OCI-LY3 (cell line): ENCODE results near the gene EEF2.
"Not testable (repeated sequence)": the region's sequence is repeated elsewhere in the genome, so short reads cannot be mapped to it uniquely, and the experiment has no call there.

Experiments used
- H2AFZ ChIP-seq: fragments of 200-600, 300-600 bp; shearing (Covaris generic); 2 replicates; pipeline ENCODE4 v1.6.0; 2014; ENCODE audit warnings: antibody characterized with exemption, low read depth, low read length
- H3K27ac ChIP-seq: fragments of 200-600, 300-600 bp; sonication (generic); 2 replicates; pipeline ENCODE4 v1.5.1; 2014; ENCODE audit warnings: mild to moderate bottlenecking, low read length, moderate library complexity, mixed read lengths
- H3K27me3 ChIP-seq: fragments of 200-600, 300-600 bp; sonication (generic); 2 replicates; pipeline ENCODE4 v1.6.1; 2014; ENCODE audit warnings: low read depth, low read length, mixed read lengths
- H3K36me3 ChIP-seq: fragments of 200-600, 300-600 bp; sonication (generic); replicated peaks from 2 replicates; pipeline ENCODE3; 2014; ENCODE audit warnings: low read depth, low read length, mixed read lengths
- H3K4me1 ChIP-seq: fragments of 300-600, 200-600 bp; sonication (generic); 2 replicates; pipeline ENCODE4 v1.6.1; 2014; ENCODE audit warnings: low read length, mixed read lengths
- H3K4me2 ChIP-seq: fragments of 200-600, 300-600 bp; sonication (generic); 2 replicates; pipeline ENCODE4 v1.6.1; 2014; ENCODE audit warnings: low read length, mixed read lengths
- H3K4me3 ChIP-seq: fragments of 300-600, 200-600 bp; sonication (generic); 2 replicates; pipeline ENCODE4 v1.5.1; 2014; ENCODE audit warnings: antibody characterized with exemption, mild to moderate bottlenecking, low read length, moderate library complexity
- H3K79me2 ChIP-seq: fragments of 300-600, 200-600 bp; shearing (Covaris generic); 2 replicates; pipeline ENCODE4 v1.6.1; 2014; ENCODE audit warnings: mild to moderate bottlenecking, low read length, mixed read lengths
- H3K9ac ChIP-seq: fragments of 300-600, 200-600 bp; shearing (Covaris generic); 2 replicates; pipeline ENCODE4 v1.6.0; 2014; ENCODE audit warnings: mild to moderate bottlenecking, low read length, moderate library complexity
- H3K9me3 ChIP-seq: fragments of 200-600, 300-600 bp; shearing (Covaris generic); 2 replicates; pipeline ENCODE4 v1.6.1; 2014; ENCODE audit warnings: low read length, mixed read lengths; ENCODE audit not compliant: insufficient read depth
- H4K20me1 ChIP-seq: fragments of 200-600, 300-600 bp; sonication (generic); 2 replicates; pipeline ENCODE4 v1.6.1; 2016; ENCODE audit warnings: low read length, mixed read lengths; ENCODE audit not compliant: insufficient read depth
- EZH2phosphoT487 ChIP-seq: fragments of 200-600 bp; shearing (Covaris generic); IDR thresholded peaks from 2 replicates; pipeline ENCODE4 v1.6.1; 2018; ENCODE audit warnings: antibody characterized with exemption, mixed run types, low read depth
- TF ChIP-seq, protein P1 (sequence below): fragments of 200-600, 300-600 bp; sonication (generic); IDR thresholded peaks from 2 replicates; pipeline ENCODE4 v1.5.1; 2014; ENCODE audit warnings: antibody characterized with exemption, low read length, low read depth

EEF2 gene

DNA sequence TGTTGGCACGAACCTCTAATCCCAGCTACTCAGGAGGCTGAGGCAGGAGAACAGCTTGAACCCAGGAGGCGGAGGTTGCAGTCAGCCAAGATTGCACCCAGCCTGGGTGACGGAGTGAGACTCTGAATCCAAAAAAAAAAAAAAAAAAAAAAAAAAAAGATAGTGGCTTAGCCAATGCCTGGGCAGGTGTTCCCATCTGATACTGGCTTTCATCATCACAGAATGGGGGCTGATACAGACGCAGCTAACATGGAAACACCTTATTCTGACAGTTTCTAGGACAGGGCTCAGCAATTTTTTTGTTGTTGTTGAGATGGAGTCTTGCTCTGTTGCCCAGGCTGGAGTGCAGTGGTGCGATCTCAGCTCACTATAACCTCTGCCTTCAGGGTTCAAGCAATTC, 15.5 kb upstream of the EEF2 start:
- not testable (repeated sequence) for H3K79me2 ChIP-seq

DNA sequence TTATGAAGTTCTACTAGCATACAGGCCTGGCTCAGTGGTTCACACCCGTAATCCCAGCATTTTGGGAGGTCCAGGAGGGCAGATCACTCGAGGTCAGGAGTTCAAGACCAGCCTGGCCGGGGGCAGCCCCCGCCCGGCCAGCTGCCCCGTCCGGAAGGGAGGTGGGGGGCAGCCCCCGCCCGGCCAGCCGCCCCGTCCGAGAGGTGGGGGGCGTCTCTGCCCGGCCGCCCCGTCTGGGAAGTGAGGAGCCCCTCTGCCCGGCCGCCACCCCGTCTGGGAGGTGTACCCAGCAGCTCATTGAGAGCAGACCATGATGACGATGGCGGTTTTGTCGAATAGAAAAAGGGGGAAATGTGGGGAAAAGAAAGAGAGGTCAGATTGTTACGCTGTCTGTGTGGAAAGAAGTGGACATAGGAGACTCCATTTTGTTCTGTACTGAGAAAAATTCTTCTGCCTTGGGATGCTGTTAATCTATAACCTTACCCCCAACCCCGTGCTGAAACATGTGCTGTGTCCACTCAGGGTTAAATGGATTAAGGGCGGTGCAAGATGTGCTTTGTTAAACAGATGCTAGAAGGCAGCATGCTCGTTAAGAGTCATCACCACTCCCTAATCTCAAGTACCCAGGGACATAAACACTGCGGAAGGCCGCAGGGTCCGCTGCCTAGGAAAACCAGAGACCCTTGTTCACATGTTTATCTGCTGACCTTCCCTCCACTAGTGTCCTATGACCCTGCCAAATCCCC, 13.6 kb upstream of the EEF2 start:
- not testable (repeated sequence) for H3K9me3 ChIP-seq, H2AFZ ChIP-seq

More for the DNA sequence above, 15.5 kb upstream of the EEF2 start:
- H4K20me1 ChIP-seq, H3K4me2 ChIP-seq, H2AFZ ChIP-seq, H3K9me3 ChIP-seq, H3K36me3 ChIP-seq, H3K9ac ChIP-seq, H3K27me3 ChIP-seq, H3K4me3 ChIP-seq, H3K4me1 ChIP-seq, H3K27ac ChIP-seq: not testable (repeated sequence)

DNA sequence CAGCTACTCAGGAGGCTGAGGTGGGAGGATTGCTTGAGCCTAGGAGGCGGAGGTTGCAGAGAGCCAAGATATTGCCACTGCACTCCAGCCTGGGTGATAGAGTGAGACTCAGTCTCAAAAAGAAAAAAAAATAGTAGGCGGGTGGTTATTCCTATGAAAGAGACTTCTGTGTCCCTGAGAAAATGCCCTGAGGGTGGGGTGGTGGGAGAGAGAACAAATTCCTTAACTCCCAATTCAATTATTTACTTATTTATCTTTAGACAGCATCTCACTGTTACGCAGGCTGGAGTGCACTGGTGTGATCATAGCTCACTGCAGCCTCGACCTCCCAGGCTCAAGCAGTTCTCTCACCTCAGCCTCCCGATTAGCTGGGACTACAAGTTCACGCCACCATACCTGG, 10.3 kb upstream of the EEF2 start:
- Histone ChIP-seq H3K79me2 (no peaks in the 10 kb centered on the region), H3K9ac (no peak overlapping the region), H3K4me2 (no peak overlapping the region), H2AFZ (no peak overlapping the region), H4K20me1 (no peaks in the 10 kb centered on the region), H3K4me3 (no peak overlapping the region), H3K9me3 (no peaks in the 10 kb centered on the region), H3K36me3 (no peaks in the 10 kb centered on the region), H3K27ac (no peak overlapping the region), H3K4me1 (no peaks in the 10 kb centered on the region; the same call in 1 of the 2 replicates), H3K27me3 (no peaks in the 10 kb centered on the region)
- TF ChIP-seq EZH2phosphoT487, result no peak
- TF ChIP-seq, protein P1, sequence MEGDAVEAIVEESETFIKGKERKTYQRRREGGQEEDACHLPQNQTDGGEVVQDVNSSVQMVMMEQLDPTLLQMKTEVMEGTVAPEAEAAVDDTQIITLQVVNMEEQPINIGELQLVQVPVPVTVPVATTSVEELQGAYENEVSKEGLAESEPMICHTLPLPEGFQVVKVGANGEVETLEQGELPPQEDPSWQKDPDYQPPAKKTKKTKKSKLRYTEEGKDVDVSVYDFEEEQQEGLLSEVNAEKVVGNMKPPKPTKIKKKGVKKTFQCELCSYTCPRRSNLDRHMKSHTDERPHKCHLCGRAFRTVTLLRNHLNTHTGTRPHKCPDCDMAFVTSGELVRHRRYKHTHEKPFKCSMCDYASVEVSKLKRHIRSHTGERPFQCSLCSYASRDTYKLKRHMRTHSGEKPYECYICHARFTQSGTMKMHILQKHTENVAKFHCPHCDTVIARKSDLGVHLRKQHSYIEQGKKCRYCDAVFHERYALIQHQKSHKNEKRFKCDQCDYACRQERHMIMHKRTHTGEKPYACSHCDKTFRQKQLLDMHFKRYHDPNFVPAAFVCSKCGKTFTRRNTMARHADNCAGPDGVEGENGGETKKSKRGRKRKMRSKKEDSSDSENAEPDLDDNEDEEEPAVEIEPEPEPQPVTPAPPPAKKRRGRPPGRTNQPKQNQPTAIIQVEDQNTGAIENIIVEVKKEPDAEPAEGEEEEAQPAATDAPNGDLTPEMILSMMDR, result no peak

More for the DNA sequence above, 13.6 kb upstream of the EEF2 start:
- H4K20me1 ChIP-seq, H3K79me2 ChIP-seq, H3K4me1 ChIP-seq, H3K36me3 ChIP-seq, H3K4me3 ChIP-seq, H3K27me3 ChIP-seq, H3K4me2 ChIP-seq, H3K27ac ChIP-seq, H3K9ac ChIP-seq: not testable (repeated sequence)

DNA sequence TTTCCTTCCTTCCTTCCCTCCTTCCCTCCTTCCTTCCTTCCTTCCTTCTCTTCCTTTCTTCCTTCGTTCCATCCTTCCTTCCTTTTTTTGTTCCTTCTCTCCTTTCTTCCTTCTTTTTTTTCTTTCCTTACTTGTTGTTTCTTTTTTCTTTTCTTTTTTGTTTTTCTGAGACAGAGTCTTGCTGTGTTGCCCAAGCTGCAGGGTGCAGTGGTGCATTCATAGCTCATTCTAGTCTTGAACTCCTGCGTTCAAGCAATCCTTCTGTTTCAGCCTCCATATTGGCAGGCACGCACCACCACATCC, 5.5 kb upstream of the EEF2 start:
- no peak for TF ChIP-seq EZH2phosphoT487
- TF ChIP-seq, protein P1, result no peak
- no peaks in the 10 kb centered on the region for H3K9me3 ChIP-seq

DNA sequence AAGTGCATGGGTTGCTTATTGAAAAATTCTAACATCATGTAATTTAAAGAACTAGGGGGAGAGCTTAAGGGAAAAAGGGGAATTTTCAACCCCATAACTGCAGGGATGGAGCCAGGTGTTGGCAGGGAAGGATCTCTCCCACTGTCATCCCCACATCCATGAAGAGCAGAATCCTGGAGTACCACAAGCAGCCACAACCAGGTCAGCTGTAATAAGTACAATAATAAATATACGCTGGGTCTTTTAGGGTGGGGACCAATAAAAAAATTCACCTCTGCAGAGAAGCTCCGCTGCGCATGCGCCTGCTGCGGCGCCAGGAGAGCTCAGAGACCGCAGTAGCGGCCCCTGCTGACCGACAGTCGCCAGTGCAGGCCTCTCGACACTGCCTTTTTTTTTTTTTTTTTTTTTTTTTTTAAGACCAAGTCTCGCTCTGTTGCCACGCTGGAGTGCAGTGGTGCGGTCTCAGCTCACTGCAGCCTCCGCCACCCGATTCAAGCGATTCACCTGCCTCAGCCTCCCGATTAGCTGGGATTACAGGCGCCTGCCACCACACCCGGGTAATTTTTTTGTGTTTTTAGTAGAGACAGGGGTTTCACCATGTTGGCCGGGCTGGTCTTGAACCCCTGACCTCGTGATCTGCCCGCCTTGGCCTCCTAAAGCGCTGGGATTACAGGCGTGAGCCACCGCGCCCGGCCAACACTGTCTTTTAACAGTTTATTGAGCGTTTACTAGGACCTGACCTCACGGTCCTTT, 2.5 kb upstream of the EEF2 start:
- peaks cover 29% of the 10 kb centered on the region for H3K79me2 ChIP-seq
- H2AFZ ChIP-seq, result peak overlapping the region; percentile 91
- peak overlapping the region; percentile 63 for H3K9ac ChIP-seq
- H3K4me2 ChIP-seq, result peak overlapping the region; percentile 98
- H3K27me3 ChIP-seq, result no peaks in the 10 kb centered on the region
- H3K4me3 ChIP-seq, result peak overlapping the region; percentile 90
- TF ChIP-seq EZH2phosphoT487, result no peak
- TF ChIP-seq, protein P1, result peak; percentile 51
- no peaks in the 10 kb centered on the region for H3K9me3 ChIP-seq
- peaks cover 23% of the 10 kb centered on the region for H3K36me3 ChIP-seq
- H3K27ac ChIP-seq, result peak overlapping the region; percentile 82
- H3K4me1 ChIP-seq, result peaks cover 33% of the 10 kb centered on the region
- peaks cover 24% of the 10 kb centered on the region for H4K20me1 ChIP-seq

More for the DNA sequence above, 5.5 kb upstream of the EEF2 start:
- no peak overlapping the region for H3K4me2 ChIP-seq
- H3K79me2 ChIP-seq, result peaks cover 3% of the 10 kb centered on the region; the same call in 1 of the 2 replicates
- no peak overlapping the region for H3K27ac ChIP-seq
- H3K9ac ChIP-seq, result no peak overlapping the region
- no peak overlapping the region for H3K4me3 ChIP-seq
- peaks cover 22% of the 10 kb centered on the region for H3K4me1 ChIP-seq
- no peaks in the 10 kb centered on the region for H4K20me1 ChIP-seq
- H2AFZ ChIP-seq, result peak overlapping the region; percentile 69
- no peaks in the 10 kb centered on the region for H3K36me3 ChIP-seq
- no peaks in the 10 kb centered on the region for H3K27me3 ChIP-seq
